Measurements from ENCODE around the gene AGBL4. TPM values are rescaled to one million over a fixed set of nuclear protein-coding genes. Genes with fewer than 3 reads are reported as not detected.

Gene AGBL4
- total RNA-seq, 2 donors from 2014 or later, result 0.40 to 5.5 TPM

- Mint-ChIP-seq H3K27me3 (ENCODE audit: insufficient read depth) (no peaks in the 10 kb centered on the region), H3K9me3 (no peaks in the 10 kb centered on the region), H3K27ac (no peak overlapping the region), H3K4me3 (no peak overlapping the region), H3K36me3 (ENCODE audit: low read depth) (peaks cover 22% of the 10 kb centered on the region), H3K4me1 (peaks cover 6% of the 10 kb centered on the region)
- no peaks in the 10 kb centered on the region for H3K4me1 ChIP-seq (ENCODE audit: control insufficient read depth, insufficient read depth, low read length)
- no peak overlapping the region for H3K27ac ChIP-seq (ENCODE audit: low read depth, low read length)
- 95% methylated on average over 18 of the region's 18 CpGs for WGBS, 2 experiments (ENCODE audit: insufficient coverage in 1 of 2, insufficient read length in 1 of 2)
- no peak overlapping the region for H3K4me3 ChIP-seq (ENCODE audit: low read length)
- peaks cover 4% of the 10 kb centered on the region for H3K36me3 ChIP-seq (ENCODE audit: control insufficient read depth, insufficient read depth, low read length)
- TF ChIP-seq CTCF (conservative IDR thresholded peaks at IDR 0.05), result no peak
- H3K27me3 ChIP-seq (ENCODE audit: control insufficient read depth, insufficient read depth, low read length, poor library complexity, severe bottlenecking), result no peaks in the 10 kb centered on the region
- H3K9me3 ChIP-seq (ENCODE audit: control insufficient read depth, low read length), result no peaks in the 10 kb centered on the region
- no peak overlapping the region for H3K9ac ChIP-seq (ENCODE audit: extremely low read depth, low read length, poor library complexity, severe bottlenecking)
- no peak for DNase-seq
Observed at GRCh38 chr1:48758976-48759375, 1264.8 kb downstream of the AGBL4 start.

GRCh38 chr1:48757363-48757762 lies 1266.4 kb downstream of the AGBL4 start:
- Histone ChIP-seq H3K36me3 (ENCODE audit: control insufficient read depth, insufficient read depth, low read length) (peaks cover 4% of the 10 kb centered on the region), H3K9me3 (ENCODE audit: control insufficient read depth, low read length) (no peaks in the 10 kb centered on the region), H3K4me1 (ENCODE audit: control insufficient read depth, insufficient read depth, low read length) (no peaks in the 10 kb centered on the region), H3K4me3 (ENCODE audit: low read length) (no peak overlapping the region), H3K27me3 (ENCODE audit: control insufficient read depth, insufficient read depth, low read length, poor library complexity, severe bottlenecking) (no peaks in the 10 kb centered on the region), H3K9ac (ENCODE audit: extremely low read depth, low read length, poor library complexity, severe bottlenecking) (no peak overlapping the region), H3K27ac (ENCODE audit: low read depth, low read length) (no peak overlapping the region)
- H3K27ac Mint-ChIP-seq, result no peak overlapping the region
- H3K4me3 Mint-ChIP-seq, result no peak overlapping the region
- peaks cover 9% of the 10 kb centered on the region for H3K4me1 Mint-ChIP-seq
- no peak for DNase-seq
- no peak for TF ChIP-seq CTCF (conservative IDR thresholded peaks at IDR 0.05)
- no peaks in the 10 kb centered on the region for H3K27me3 Mint-ChIP-seq (ENCODE audit: insufficient read depth)
- WGBS, 2 experiments (ENCODE audit: insufficient coverage in 1 of 2, insufficient read length in 1 of 2), result 93 to 100% methylated on average over 2 of the region's 2 CpGs
- peaks cover 22% of the 10 kb centered on the region for H3K36me3 Mint-ChIP-seq (ENCODE audit: low read depth)
- H3K9me3 Mint-ChIP-seq, result no peaks in the 10 kb centered on the region

- peaks cover 4% of the 10 kb centered on the region for H3K36me3 ChIP-seq (ENCODE audit: control insufficient read depth, insufficient read depth, low read length)
- H3K36me3 Mint-ChIP-seq (ENCODE audit: low read depth), result peaks cover 22% of the 10 kb centered on the region
- no peaks in the 10 kb centered on the region for H3K4me1 ChIP-seq (ENCODE audit: control insufficient read depth, insufficient read depth, low read length)
- H3K4me3 Mint-ChIP-seq, result no peak overlapping the region
- H3K9ac ChIP-seq (ENCODE audit: extremely low read depth, low read length, poor library complexity, severe bottlenecking), result no peak overlapping the region
- 92% methylated on average over 1 of the region's 1 CpG; no CpG with 5 or more reads in 1 of the 2 experiments for WGBS, 2 experiments (ENCODE audit: insufficient coverage in 1 of 2, insufficient read length in 1 of 2)
- DNase-seq, result no peak
- H3K27ac ChIP-seq (ENCODE audit: low read depth, low read length), result no peak overlapping the region
- no peak for TF ChIP-seq CTCF (conservative IDR thresholded peaks at IDR 0.05)
- H3K4me1 Mint-ChIP-seq, result peaks cover 9% of the 10 kb centered on the region
- no peaks in the 10 kb centered on the region for H3K9me3 ChIP-seq (ENCODE audit: control insufficient read depth, low read length)
- no peaks in the 10 kb centered on the region for H3K27me3 ChIP-seq (ENCODE audit: control insufficient read depth, insufficient read depth, low read length, poor library complexity, severe bottlenecking)
- no peaks in the 10 kb centered on the region for H3K9me3 Mint-ChIP-seq
- H3K27me3 Mint-ChIP-seq (ENCODE audit: insufficient read depth), result no peaks in the 10 kb centered on the region
- H3K4me3 ChIP-seq (ENCODE audit: low read length), result no peak overlapping the region
- no peak overlapping the region for H3K27ac Mint-ChIP-seq
Observed at GRCh38 chr1:48756683-48757316, 1267.0 kb downstream of the AGBL4 start.
